GM10266 (cell line): ENCODE results near the gene CTNNAL1.

Source experiments
- DNase-seq: peaks from one replicate; pipeline ENCODE4 v3.0.0; 2012; ENCODE audit errors: extremely low spot score
- TF ChIP-seq, protein P1 (sequence below): IDR thresholded peaks from 2 replicates; pipeline ENCODE4 v1.5.1; 2012; ENCODE audit warnings: mild to moderate bottlenecking, low read depth; ENCODE audit not compliant: control insufficient read depth, insufficient read depth; ENCODE audit errors: missing control alignments

The CTNNAL1 gene

DNA sequence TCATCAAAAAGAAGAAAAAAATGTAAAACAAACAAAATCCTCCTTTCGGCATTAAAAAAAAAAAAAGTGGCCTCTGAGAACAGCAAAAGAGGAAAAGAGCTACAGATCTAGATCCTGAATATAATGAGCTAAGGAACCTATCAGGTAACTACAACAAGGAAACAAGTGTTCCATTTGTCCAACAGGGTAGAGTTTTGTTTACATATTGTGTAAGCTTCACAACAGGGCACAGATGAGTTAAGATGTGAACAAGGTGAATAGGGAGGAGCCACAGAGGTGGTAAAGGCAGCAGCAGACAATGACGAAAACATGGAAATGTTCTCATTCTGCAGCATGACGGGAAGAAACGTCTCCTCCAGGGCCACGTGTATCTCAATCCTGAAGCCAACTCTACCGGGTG, 93.8 kb downstream of the CTNNAL1 start:
- TF ChIP-seq, protein P1, sequence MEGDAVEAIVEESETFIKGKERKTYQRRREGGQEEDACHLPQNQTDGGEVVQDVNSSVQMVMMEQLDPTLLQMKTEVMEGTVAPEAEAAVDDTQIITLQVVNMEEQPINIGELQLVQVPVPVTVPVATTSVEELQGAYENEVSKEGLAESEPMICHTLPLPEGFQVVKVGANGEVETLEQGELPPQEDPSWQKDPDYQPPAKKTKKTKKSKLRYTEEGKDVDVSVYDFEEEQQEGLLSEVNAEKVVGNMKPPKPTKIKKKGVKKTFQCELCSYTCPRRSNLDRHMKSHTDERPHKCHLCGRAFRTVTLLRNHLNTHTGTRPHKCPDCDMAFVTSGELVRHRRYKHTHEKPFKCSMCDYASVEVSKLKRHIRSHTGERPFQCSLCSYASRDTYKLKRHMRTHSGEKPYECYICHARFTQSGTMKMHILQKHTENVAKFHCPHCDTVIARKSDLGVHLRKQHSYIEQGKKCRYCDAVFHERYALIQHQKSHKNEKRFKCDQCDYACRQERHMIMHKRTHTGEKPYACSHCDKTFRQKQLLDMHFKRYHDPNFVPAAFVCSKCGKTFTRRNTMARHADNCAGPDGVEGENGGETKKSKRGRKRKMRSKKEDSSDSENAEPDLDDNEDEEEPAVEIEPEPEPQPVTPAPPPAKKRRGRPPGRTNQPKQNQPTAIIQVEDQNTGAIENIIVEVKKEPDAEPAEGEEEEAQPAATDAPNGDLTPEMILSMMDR: no peak
- DNase-seq: no peak

DNA sequence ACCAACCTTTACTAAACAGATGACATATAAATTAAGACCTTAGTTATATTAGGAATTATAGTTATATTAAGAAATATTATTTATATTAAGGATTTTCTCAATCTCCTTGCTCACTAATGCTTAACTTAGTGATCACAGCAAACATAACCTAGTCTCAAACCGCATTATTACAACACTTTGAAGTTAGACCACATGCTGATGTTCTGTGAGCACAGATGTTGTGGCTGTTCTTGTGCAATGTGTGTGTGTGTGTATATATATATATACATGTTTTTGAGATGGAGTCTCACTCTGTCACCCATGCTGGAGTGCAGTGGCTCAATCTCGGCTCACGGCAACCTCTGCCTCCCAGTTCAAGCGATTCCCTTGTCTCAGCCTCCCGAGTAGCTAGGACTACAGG, 99.9 kb downstream of the CTNNAL1 start:
- TF ChIP-seq, protein P1: no peak
- DNase-seq: no peak

DNA sequence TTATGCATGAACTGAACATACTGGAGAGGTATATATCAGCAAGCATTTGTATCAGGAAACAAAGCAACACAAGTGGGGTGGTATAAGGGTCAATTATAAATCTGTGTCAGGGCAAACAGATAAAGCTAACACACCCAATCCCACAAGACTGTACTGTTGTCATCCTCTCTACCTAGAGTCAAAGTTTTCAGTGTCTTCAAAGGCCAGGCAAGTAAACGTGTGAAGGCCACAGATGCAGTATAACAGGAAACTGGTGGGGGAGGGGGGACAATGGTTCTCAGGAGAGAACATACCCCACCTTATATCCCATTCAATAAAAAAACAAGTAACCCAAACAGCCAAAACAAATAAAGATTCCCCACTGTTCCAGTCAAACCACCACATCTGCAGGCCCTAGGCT, 101.5 kb downstream of the CTNNAL1 start:
- TF ChIP-seq, protein P1: no peak

DNA sequence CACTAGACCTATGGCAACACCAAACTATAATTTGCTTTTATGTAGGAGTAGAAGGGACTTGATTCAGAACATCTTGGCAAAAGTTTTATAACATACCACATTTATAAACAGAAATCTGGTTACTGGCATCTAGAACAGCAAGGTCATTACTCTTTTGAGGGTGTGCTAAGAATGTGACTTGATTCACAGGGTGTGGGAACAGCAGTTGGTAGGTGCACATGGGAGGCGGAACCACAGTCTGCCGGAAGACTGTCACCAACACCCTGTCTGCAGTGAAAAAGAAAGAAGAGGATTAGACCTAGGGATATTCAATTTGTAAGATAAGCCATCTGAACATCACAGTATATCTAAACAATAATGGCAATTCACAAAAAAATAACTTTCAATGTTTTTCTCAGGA, 102.4 kb downstream of the CTNNAL1 start:
- DNase-seq: no peak
- TF ChIP-seq, protein P1: no peak

More for the DNA sequence above, 101.5 kb downstream of the CTNNAL1 start:
- no peak for DNase-seq

DNA sequence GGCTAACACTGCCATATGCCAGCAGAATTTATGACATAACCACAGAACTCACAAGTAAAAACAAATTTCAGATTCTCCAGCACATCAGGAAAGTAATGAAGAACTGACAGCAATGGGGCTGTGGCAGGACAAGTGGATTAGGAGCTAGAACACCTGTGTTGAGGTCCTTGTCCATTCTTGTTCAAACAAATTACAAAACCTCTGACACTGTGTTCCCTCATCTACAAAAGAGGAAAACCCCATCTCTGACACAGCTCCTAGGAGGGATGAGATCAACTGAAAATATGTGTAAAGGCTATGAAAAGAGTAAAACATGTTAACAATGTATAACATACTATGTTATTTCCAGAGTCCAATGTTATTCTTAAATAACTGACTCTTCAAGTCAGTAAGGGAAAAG, 102.9 kb downstream of the CTNNAL1 start:
- TF ChIP-seq, protein P1: no peak
- DNase-seq: no peak

DNA sequence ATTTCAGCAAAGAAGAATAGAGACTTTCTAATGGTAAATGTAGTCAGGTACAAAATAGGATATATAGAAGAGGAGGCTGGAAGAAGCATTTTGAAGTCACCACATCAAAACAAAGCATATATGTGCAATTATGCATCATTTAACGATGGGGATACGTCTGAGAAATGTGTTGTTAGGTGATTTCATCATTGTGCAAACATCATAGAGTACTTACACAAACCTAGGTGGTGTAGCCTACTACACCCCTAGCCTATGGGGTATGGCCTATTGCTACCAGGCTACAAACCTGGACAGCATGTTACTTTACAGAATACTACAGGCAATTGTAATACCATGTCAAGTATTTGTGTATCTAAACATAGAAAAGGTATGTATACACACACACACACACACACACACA, 107.8 kb downstream of the CTNNAL1 start:
- no peak for DNase-seq
- TF ChIP-seq, protein P1: no peak

DNA sequence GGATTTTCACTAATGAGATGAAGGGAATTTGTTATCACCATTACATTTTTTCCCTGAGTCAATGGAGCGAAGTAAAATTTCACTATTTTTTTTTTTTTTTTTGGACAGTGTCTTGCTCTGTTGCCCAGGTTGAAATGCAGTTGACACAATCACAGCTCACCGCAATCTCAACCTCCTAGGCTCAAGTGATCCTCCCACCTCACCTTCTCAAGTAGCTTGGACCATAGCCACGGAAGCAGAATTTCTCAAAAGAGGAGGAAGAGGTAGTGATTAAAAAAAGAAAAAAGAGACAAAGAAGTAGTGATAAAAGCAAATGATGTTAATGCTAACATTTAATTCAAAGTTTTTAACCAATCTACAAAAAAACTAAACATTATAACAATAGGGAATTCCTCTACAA, 109.1 kb downstream of the CTNNAL1 start:
- no peak for DNase-seq
- TF ChIP-seq, protein P1: no peak
